IMR-90 (cell line): ENCODE data around the gene DYSF. TPM values are rescaled to one million over a fixed set of nuclear protein-coding genes. Genes with fewer than 3 reads are reported as not detected.

Experiments used
- ATAC-seq: fragments of 200-7000 bp; cut with Tn5 transposase; 2 replicates; pipeline ENCODE4 v1.9.1; 2020; ENCODE audit warnings: low read depth, mild to moderate bottlenecking, moderate library complexity
- BruUV-seq: library from RNA; stranded (reverse); fragments of 400-500 nt; replicated peaks from 2 replicates; lab custom pipeline; 2021; lab: Mats Ljungman, UMichigan
- CTCF ChIA-PET: fragments of 300-600 bp; formaldehyde crosslinking; extraction: SDS; loops from one replicate; lab custom pipeline; 2021; ENCODE audit warnings: antibody characterized with exemption; lab: Yijun Ruan, JAX
- POLR2A ChIA-PET: fragments of 300-600 bp; sonication (Branson Sonifier 250); formaldehyde crosslinking; loops from one replicate; lab custom pipeline; 2022; ENCODE audit warnings: antibody characterized with exemption; ENCODE audit not compliant: unreplicated experiment; lab: Charles Lee
- DNase-seq: peaks from one replicate; pipeline ENCODE4 v3.0.0; 2013
- H2AFZ ChIP-seq: replicated peaks from 2 replicates; pipeline ENCODE3; 2013; ENCODE audit warnings: low read length, mild to moderate bottlenecking; ENCODE audit not compliant: poor library complexity
- H2AK5ac ChIP-seq: 2 replicates; pipeline ENCODE4 v1.6.1; 2013; ENCODE audit warnings: low read depth, low read length, inconsistent platforms
- H2AK9ac ChIP-seq: replicated peaks from 2 replicates; pipeline ENCODE3; 2013; ENCODE audit warnings: mild to moderate bottlenecking, low read depth, low read length, moderate library complexity; ENCODE audit not compliant: poor library complexity
- H2BK120ac ChIP-seq: 2 replicates; pipeline ENCODE4 v1.6.1; 2013; ENCODE audit warnings: low read depth, low read length, inconsistent platforms
- H2BK15ac ChIP-seq: 3 replicates; pipeline ENCODE4 v1.6.1; 2013; ENCODE audit warnings: low read depth, low read length, inconsistent platforms
- H2BK20ac ChIP-seq: 2 replicates; pipeline ENCODE4 v1.6.1; 2013; ENCODE audit warnings: low read depth, mild to moderate bottlenecking, inconsistent platforms, low read length, moderate library complexity
- H2BK5ac ChIP-seq: 2 replicates; pipeline ENCODE4 v1.6.1; 2013; ENCODE audit warnings: mild to moderate bottlenecking, low read depth, low read length, inconsistent platforms; ENCODE audit not compliant: poor library complexity, severe bottlenecking
- H3K14ac ChIP-seq: replicated peaks from 2 replicates; pipeline ENCODE4 v1.6.1; 2013; ENCODE audit warnings: low read depth, low read length, inconsistent platforms
- H3K18ac ChIP-seq: 2 replicates; pipeline ENCODE4 v1.6.1; 2013; ENCODE audit warnings: low read depth, low read length, control low read depth
- H3K23ac ChIP-seq: 2 replicates; pipeline ENCODE4 v1.6.1; 2013; ENCODE audit warnings: low read depth, low read length, inconsistent platforms
- H3K27ac ChIP-seq: 2 replicates; pipeline ENCODE4 v1.5.1; 2013; ENCODE audit warnings: mild to moderate bottlenecking, control low read depth, low read length; ENCODE audit not compliant: insufficient read depth
- H3K27me3 ChIP-seq: 2 replicates; pipeline ENCODE4 v1.6.1; 2013; ENCODE audit warnings: low read length; ENCODE audit not compliant: control insufficient read depth, insufficient read depth
- H3K36me3 ChIP-seq: 2 replicates; pipeline ENCODE4 v1.6.1; 2013; ENCODE audit warnings: low read length, mixed read lengths; ENCODE audit not compliant: control insufficient read depth, insufficient read depth
- H3K4ac ChIP-seq: 2 replicates; pipeline ENCODE4 v1.6.1; 2013; ENCODE audit warnings: low read depth, low read length, inconsistent platforms
- H3K4me1 ChIP-seq: 2 replicates; pipeline ENCODE4 v1.6.1; 2013; ENCODE audit warnings: low read length, mixed read lengths; ENCODE audit not compliant: control insufficient read depth, insufficient read depth
- H3K4me2 ChIP-seq: 2 replicates; pipeline ENCODE4 v1.6.1; 2013; ENCODE audit warnings: low read depth, mild to moderate bottlenecking, control low read depth, low read length, moderate library complexity
- H3K4me3 ChIP-seq: 2 replicates; pipeline ENCODE4 v1.5.1; 2013; ENCODE audit warnings: low read depth, mild to moderate bottlenecking, control low read depth, low read length, moderate library complexity; ENCODE audit not compliant: insufficient read depth
- H3K56ac ChIP-seq: 2 replicates; pipeline ENCODE4 v1.6.1; 2013; ENCODE audit warnings: low read length, inconsistent platforms; ENCODE audit not compliant: insufficient read depth; ENCODE audit errors: extremely low read depth
- H3K79me1 ChIP-seq, 2 experiments: 2 replicates each; pipeline ENCODE4 v1.6.1; 2013; ENCODE audit warnings: low read length in 2 of 2, inconsistent platforms in 1 of 2, low read depth in 1 of 2
- H3K9ac ChIP-seq: 2 replicates; pipeline ENCODE4 v1.6.1; 2013; ENCODE audit warnings: low read depth, low read length, control low read depth
- H3K9me1 ChIP-seq: 2 replicates; pipeline ENCODE4 v1.6.1; 2013; ENCODE audit warnings: low read length, inconsistent platforms; ENCODE audit not compliant: insufficient read depth
- H3K9me3 ChIP-seq: 2 replicates; pipeline ENCODE4 v1.6.1; 2013; ENCODE audit warnings: low read length; ENCODE audit not compliant: control insufficient read depth, insufficient read depth
- H4K20me1 ChIP-seq: 2 replicates; pipeline ENCODE4 v1.6.1; 2013; ENCODE audit warnings: low read length, inconsistent platforms; ENCODE audit not compliant: insufficient read depth
- H4K5ac ChIP-seq: 2 replicates; pipeline ENCODE4 v1.6.1; 2013; ENCODE audit warnings: mild to moderate bottlenecking, low read depth, low read length, control low read depth
- H4K8ac ChIP-seq, 2 experiments: 2 replicates each; pipeline ENCODE4 v1.6.1; 2013; ENCODE audit warnings: low read depth in 2 of 2, low read length in 2 of 2, control low read depth in 1 of 2, inconsistent platforms in 1 of 2
- H4K91ac ChIP-seq: 2 replicates; pipeline ENCODE4 v1.6.1; 2013; ENCODE audit warnings: low read depth, low read length, inconsistent platforms; ENCODE audit not compliant: insufficient read depth
- BHLHE40 ChIP-seq: fragments of 150-350 bp; IDR thresholded peaks from 2 replicates; pipeline ENCODE4 v1.6.1; 2016; ENCODE audit warnings: mild to moderate bottlenecking, low read depth, low read length
- CEBPB ChIP-seq: IDR thresholded peaks from 2 replicates; pipeline ENCODE4 v1.6.1; 2012; ENCODE audit warnings: low read depth, low read length, improper control_type of control experiment
- CHD1 ChIP-seq: IDR thresholded peaks from 2 replicates; pipeline ENCODE4 v1.6.1; 2012; ENCODE audit warnings: low read depth, low read length, improper control_type of control experiment
- CTCF ChIP-seq: conservative IDR thresholded peaks from 2 replicates; pipeline ENCODE4 v1.5.1; 2012; ENCODE audit warnings: mild to moderate bottlenecking, low read depth, low read length, improper control_type of control experiment
- FOS ChIP-seq: fragments of 150-350 bp; IDR thresholded peaks from 2 replicates; pipeline ENCODE4 v1.6.1; 2016; ENCODE audit warnings: low read depth, low read length
- MXI1 ChIP-seq: IDR thresholded peaks from 2 replicates; pipeline ENCODE4 v1.6.1; 2012; ENCODE audit warnings: low read depth, mild to moderate bottlenecking, low read length, moderate library complexity, borderline replicate concordance
- NFE2L2 ChIP-seq: fragments of 150-350 bp; IDR thresholded peaks from 2 replicates; pipeline ENCODE4 v1.6.1; 2016; ENCODE audit warnings: low read depth, mild to moderate bottlenecking, low read length
- POLR2A ChIP-seq: IDR thresholded peaks from 2 replicates; pipeline ENCODE4 v1.6.1; 2012; ENCODE audit warnings: mild to moderate bottlenecking, low read depth, low read length
- SMC3 ChIP-seq: fragments of 150-350 bp; IDR thresholded peaks from 2 replicates; pipeline ENCODE4 v1.6.1; 2016; ENCODE audit warnings: low read depth, mild to moderate bottlenecking, antibody characterized with exemption, low read length, moderate library complexity
- USF2 ChIP-seq: fragments of 150-350 bp; IDR thresholded peaks from 2 replicates; pipeline ENCODE4 v1.6.1; 2017; ENCODE audit warnings: mild to moderate bottlenecking, antibody characterized with exemption, low read length, low read depth
- WGBS, 2 experiments: methylation state at CpG; one replicate each; pipeline versions ENCODE4 v1.1.5 to v1.1.7; 2013; ENCODE audit warnings: missing lambda C conversion rate in 2 of 2; ENCODE audit not compliant: insufficient read length in 1 of 2; ENCODE audit errors: extremely low coverage in 2 of 2; 5-methylcytosine and 5-hydroxymethylcytosine counted together
- dilution Hi-C: fragments of 300-500 bp; cut with HindIII; formaldehyde crosslinking; loops from one replicate; pipeline ENCODE4 v1.14.3; 2018; ENCODE audit warnings: low sequenced_read_pairs; ENCODE audit not compliant: unreplicated experiment
- in situ Hi-C: fragments of 300-500 bp; cut with MboI; formaldehyde crosslinking; loops from 3 replicates; pipeline ENCODE4 v1.14.3; 2019; ENCODE audit warnings: low sequenced_read_pairs, inconsistent platforms, mixed read lengths
- intact Hi-C: fragments of 100-400 bp; cut with micrococcal nuclease; formaldehyde crosslinking; loops from 2 replicates; pipeline ENCODE4 v1.10.0; 2022
- polyA plus RNA-seq, 3 experiments: library from polyadenylated mRNA; depleted of rRNA; stranded (reverse); fragments of >200 nt; gene quantifications; 2 replicates each; pipeline ENCODE4 v1.2.3, GENCODE V29; 2012; ENCODE audit warnings: low replicate concordance in 1 of 3
- total RNA-seq: library from RNA; depleted of rRNA; stranded (reverse); fragments of >200 nt; gene quantifications from 2 replicates; pipeline ENCODE4 v1.2.3, GENCODE V29; 2012

DYSF gene
- total and polyA plus RNA-seq, 2 of the 4 experiments (the other 2 are of a cell fraction): 0.09 to 0.18 TPM

GRCh38 chr2:71600555-71600954 lies 147.2 kb downstream of the DYSF start:
- BruUV-seq: no TSS peak
- DNase-seq: no peak
- Histone ChIP-seq H3K4me1 (no peaks in the 10 kb centered on the region), H3K4ac (no peak overlapping the region), H3K4me3 (no peak overlapping the region), H2BK5ac (no peak overlapping the region), H3K36me3 (no peaks in the 10 kb centered on the region), H2BK20ac (no peak overlapping the region), H2BK15ac (no peak overlapping the region), H3K9me3 (no peaks in the 10 kb centered on the region), H3K23ac (no peak overlapping the region), H4K91ac (no peak overlapping the region), H3K9ac (no peak overlapping the region), H3K4me2 (no peak overlapping the region), H3K27ac (no peak overlapping the region), H3K14ac (no peak overlapping the region), H3K79me1 (no peaks in the 10 kb centered on the region), H4K20me1 (no peaks in the 10 kb centered on the region), H2AFZ (no peak overlapping the region), H2AK9ac (no peak overlapping the region), H3K27me3 (peaks cover 37% of the 10 kb centered on the region), H4K5ac (no peak overlapping the region), H2AK5ac (no peak overlapping the region), H4K8ac (no peak overlapping the region), H2BK120ac (no peak overlapping the region), H3K9me1 (no peaks in the 10 kb centered on the region), H3K18ac (no peak overlapping the region), H3K56ac (no peak overlapping the region)
- intact Hi-C loops (no loop called here), dilution Hi-C loops (no loop called here), in situ Hi-C loops (loop anchor here (5.0 kb wide), 1 partner anchor 552 kb away; no protein-coding TSS in a partner anchor)
- TF ChIP-seq CEBPB (no peak), POLR2A (no peak), MXI1 (no peak), FOS (no peak), NFE2L2 (no peak), USF2 (no peak), SMC3 (no peak), CHD1 (no peak), CTCF (no peak), BHLHE40 (no peak)
- POLR2A ChIA-PET: no interaction called here
- no CpG with 5 or more reads among the region's 9 CpGs for WGBS, 2 experiments
- ATAC-seq: no peak
- CTCF ChIA-PET: no interaction called here
